Muscle of arm (tissue), 12 donors: ENCODE measurements around the gene GPS1. TPM values are rescaled to one million over a fixed set of nuclear protein-coding genes. Genes with fewer than 3 reads are reported as not detected.
"Not testable (repeated sequence)": the region's sequence is repeated elsewhere in the genome, so short reads cannot be mapped to it uniquely, and the experiment has no call there.

ENCODE experiments used
- DNase-seq: peaks from one replicate; pipeline ENCODE4 v3.0.0-alpha.2; 2013
- polyA plus RNA-seq, 12 donors: library from polyadenylated mRNA; unstranded; fragments of 120-200 nt; gene quantifications; one replicate each; pipeline ENCODE4 v1.2.1, GENCODE V29; 2013; ENCODE audit not compliant: insufficient read length in 12 of 12

GPS1 gene
- polyA plus RNA-seq, 12 donors = 55.7 to 91.1 (median 62.2) TPM; not detected in 1

DNA sequence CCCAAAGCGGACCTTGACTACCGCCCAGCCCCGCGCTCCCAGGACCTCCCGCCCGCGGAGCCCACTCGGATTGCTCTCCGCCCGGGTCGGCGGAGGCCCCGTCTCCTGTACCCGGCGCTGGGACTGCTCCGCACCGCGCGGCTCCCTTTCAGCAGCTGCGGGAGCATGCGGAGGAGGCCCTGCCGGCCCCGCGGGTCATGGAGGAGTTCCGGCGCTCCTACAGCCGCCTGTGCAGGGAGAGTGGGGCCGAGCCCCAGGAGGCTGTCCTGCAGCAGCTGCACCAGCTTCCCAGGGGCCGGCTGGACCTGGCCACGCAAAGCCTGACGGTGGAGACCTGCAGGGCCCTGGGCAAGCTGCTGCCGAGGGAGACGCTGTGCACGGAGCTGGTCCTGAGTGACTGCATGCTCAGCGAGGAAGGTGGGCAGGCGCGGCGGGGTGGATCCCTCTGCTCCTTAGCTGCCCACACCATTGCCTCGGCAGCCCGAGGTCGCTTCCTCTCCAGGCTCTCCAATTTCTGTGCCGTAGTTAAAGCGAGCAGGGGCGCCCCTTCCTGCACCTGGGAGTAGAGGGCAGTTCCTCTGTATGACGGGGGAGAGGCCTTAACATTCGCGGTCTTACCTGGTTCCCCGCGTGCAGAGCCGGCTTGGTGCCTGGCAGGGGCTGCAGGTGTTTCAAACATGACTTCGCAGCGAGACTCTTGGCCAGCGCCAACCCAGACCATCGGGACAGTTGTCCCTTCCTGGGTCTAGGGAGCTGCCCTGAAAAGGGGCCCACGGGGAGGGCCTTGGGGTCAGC, 28.1 kb upstream of the GPS1 start:
- no peak for DNase-seq

DNA sequence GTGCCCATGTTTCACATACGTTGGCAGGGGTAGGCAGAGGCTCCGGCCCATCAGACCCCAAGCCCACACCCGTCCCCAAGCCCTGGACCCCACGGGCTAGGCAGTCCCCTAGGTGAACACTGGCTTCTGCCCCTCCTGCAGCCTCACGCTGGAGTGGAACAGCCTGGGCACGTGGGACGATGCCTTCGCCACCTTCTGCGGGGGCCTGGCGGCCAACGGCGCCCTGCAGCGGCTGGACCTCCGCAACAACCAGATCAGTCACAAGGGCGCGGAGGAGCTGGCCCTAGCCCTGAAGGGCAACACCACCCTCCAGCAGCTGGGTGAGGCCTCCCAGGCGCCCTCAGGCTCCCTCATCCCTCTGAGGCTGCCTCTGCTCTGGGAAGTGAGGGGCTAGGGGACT, 26.8 kb upstream of the GPS1 start:
- DNase-seq = no peak

GRCh38 chr17:82025401-82026107, 26.1 kb upstream of the GPS1 start:
- DNase-seq = no peak

GRCh38 chr17:82028246-82028645, 23.5 kb upstream of the GPS1 start:
- no peak for DNase-seq

DNA sequence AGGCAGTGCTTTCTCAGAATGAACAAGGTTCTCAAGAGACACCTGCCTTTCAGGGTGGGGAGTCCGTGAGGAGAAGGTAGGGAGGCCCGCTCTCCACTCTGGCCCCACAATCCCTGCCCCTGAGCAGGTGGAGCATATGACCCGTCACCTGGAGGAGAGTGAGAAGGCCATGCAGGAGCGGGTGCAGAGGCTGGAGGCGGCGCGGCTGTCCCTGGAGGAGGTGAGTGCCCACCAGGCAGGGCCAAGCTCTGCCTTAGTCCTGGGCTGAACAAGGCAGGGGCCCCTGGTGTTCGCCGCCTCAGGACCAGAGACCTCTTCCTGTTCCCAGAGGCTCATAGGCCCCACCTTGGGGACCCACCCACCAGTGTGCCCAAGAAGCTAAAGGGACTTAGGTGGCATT, 22.7 kb upstream of the GPS1 start:
- no peak for DNase-seq

DNA sequence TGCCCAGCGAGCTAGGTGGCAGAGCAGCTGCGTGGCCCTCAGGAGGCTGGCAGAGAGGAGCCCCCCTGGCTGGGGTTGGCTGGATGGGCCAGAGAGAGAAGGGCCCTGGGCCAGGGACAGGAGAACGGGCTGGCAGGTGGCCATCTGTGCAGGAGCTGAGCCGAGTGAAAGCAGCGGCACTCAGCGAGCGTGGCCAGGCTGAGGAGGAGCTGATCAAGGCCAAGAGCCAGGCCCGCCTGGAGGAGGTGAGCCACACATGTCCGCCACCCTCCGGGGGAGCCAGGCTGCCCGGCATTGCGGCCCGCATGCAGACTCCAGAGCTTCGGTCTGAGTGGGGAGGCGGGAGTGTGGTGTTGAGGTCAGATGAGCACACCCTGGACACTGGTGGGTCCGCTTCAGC, 22.3 kb upstream of the GPS1 start:
- no peak for DNase-seq

GRCh38 chr17:82029990-82030469, 21.7 kb upstream of the GPS1 start:
- no peak for DNase-seq

GRCh38 chr17:82030470-82031302, 21.0 kb upstream of the GPS1 start:
- DNase-seq = peak; percentile 88

- DNase-seq = no peak
These were observed 20.3 kb upstream of the GPS1 start, which contains the start of gene RAC3 for GRCh38 chr17:82031303-82031884. Gene RAC3 (plus strand): TSS chr17:82031678. CDS start chr17:82031762, 84 bp downstream.

- DNase-seq = no peak
These were observed 19.6 kb upstream of the GPS1 start for GRCh38 chr17:82031885-82032627.

DNA sequence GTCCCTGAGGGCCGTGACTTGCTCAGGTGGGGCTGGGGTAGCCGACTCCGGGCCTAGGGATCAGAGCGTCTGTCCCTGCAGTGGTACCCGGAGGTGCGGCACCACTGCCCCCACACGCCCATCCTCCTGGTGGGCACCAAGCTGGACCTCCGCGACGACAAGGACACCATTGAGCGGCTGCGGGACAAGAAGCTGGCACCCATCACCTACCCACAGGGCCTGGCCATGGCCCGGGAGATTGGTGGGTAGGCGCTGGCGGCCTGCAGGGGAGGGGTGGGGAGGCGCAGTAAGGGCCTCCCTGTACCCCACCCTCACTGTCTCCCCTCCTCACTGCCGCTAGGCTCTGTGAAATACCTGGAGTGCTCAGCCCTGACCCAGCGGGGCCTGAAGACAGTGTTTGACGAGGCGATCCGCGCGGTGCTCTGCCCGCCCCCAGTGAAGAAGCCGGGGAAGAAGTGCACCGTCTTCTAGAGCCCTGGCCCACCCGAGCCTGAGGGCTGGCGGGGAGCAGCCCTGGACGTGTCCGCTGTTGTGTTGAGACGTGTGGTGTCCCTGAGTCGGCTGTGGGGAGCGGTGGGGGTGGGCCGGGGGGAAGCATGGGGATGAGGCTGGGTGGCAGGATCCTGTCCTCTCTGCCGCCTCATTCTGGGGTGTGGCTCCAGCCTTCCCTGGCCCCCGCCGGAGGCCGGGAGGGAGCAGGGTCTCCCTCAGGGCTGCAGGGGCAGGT, 18.2 kb upstream of the GPS1 start:
- DNase-seq = no peak

- DNase-seq = no peak
These were observed 17.2 kb upstream of the GPS1 start for GRCh38 chr17:82034371-82035011.

DNA sequence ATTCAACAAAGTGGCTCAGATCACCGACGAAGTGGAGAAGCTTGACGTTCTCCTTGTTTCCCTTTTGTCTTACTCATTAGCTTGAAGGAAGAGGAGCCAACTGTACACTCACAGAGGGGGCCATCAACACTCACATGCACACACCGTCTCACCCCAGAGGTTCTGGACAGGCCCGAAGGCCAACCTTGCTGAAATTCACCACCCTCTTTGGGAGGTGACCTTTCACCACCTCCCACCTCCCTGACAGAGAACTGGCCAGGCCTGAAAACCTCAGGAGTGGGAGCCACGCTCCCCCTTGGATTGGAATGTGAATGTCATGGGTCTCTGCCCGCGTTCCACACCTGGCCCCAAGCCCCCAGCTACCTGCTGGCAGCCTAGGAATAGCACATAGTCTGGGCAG, 16.2 kb upstream of the GPS1 start:
- no peak for DNase-seq

GRCh38 chr17:82035956-82036633, 15.6 kb upstream of the GPS1 start:
- no peak for DNase-seq

GRCh38 chr17:82036634-82037091, 15.0 kb upstream of the GPS1 start:
- no peak for DNase-seq

DNA sequence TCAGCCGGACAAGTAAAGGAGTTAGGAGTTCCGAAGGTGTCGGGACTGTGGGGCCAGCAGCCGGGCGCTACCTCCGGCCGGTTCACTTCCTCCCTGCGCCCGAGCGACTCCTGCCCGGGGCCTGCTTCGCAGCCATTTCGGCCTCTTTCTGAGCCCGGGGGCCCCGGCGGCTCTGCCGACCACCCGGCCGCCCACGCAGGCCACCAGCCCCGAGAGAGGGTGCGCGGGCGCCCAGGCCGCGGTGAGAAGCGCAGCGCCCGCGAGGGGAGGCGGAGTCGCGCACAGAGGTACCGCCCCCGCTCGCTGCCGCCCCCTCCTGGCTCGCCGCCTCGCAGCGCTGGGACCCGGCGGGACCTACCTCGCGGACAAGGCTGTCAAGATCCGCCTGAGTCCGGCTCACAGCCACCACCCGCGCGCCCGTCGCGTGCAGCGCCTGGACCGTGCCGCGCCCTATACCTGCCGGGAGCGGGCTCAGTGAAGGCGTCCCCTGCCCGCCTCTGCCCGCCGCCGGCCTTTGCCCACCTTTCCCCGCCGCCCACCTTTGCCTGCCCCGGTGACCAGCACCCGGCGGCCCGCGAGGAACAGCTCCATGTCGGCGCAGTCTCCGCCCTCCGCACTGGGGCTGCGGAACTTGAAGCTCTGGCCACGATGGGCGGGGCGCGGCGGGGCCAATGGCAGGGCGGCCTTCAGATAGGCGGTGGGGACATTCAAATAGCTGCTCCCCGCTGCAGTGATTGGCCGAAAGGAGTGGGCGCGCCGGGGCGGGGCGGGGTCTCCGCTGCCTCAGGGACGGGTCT, 14.4 kb upstream of the GPS1 start, which contains the start of gene DCXR:
DCXR (minus strand) TSS at position 606 of the 797 bp plus-strand sequence; CDS start at position 591, 15 bp downstream.
- peak; percentile 94 for DNase-seq

GRCh38 chr17:82037889-82038195, 13.9 kb upstream of the GPS1 start:
- no peak for DNase-seq

- not testable (repeated sequence) for DNase-seq
These were observed 12.8 kb upstream of the GPS1 start for GRCh38 chr17:82038796-82039409.
